Mesodermal cell (in vitro differentiated cells): ENCODE results near the gene CAMK1D.

Source experiments
- H3K27ac ChIP-seq: 2 replicates; pipeline ENCODE4 v1.7.0; 2013; ENCODE audit warnings: mild to moderate bottlenecking, low read depth, low read length, moderate library complexity; ENCODE audit not compliant: severe bottlenecking
- H3K36me3 ChIP-seq: 2 replicates; pipeline ENCODE4 v1.7.1; 2013; ENCODE audit warnings: mild to moderate bottlenecking, low read length, moderate library complexity; ENCODE audit not compliant: control insufficient read depth, insufficient read depth
- H3K4me1 ChIP-seq: one replicate; pipeline ENCODE4 v1.7.1; 2013; ENCODE audit warnings: mild to moderate bottlenecking, low read length; ENCODE audit not compliant: insufficient read depth, control insufficient read depth, poor library complexity, severe bottlenecking
- H3K4me3 ChIP-seq: 2 replicates; pipeline ENCODE4 v1.7.0; 2013; ENCODE audit warnings: low read length, control low read depth, mild to moderate bottlenecking; ENCODE audit not compliant: insufficient read depth, poor library complexity, severe bottlenecking; ENCODE audit errors: extremely low read depth
- H3K9me3 ChIP-seq: 2 replicates; pipeline ENCODE4 v1.7.1; 2013; ENCODE audit warnings: mild to moderate bottlenecking, low read length, moderate library complexity; ENCODE audit not compliant: control insufficient read depth
- WGBS, 2 experiments: methylation state at CpG; one replicate each; pipeline ENCODE4 v1.1.5; 2013; ENCODE audit warnings: missing lambda C conversion rate in 2 of 2; ENCODE audit not compliant: insufficient coverage in 2 of 2; 5-methylcytosine and 5-hydroxymethylcytosine counted together

CAMK1D gene

DNA sequence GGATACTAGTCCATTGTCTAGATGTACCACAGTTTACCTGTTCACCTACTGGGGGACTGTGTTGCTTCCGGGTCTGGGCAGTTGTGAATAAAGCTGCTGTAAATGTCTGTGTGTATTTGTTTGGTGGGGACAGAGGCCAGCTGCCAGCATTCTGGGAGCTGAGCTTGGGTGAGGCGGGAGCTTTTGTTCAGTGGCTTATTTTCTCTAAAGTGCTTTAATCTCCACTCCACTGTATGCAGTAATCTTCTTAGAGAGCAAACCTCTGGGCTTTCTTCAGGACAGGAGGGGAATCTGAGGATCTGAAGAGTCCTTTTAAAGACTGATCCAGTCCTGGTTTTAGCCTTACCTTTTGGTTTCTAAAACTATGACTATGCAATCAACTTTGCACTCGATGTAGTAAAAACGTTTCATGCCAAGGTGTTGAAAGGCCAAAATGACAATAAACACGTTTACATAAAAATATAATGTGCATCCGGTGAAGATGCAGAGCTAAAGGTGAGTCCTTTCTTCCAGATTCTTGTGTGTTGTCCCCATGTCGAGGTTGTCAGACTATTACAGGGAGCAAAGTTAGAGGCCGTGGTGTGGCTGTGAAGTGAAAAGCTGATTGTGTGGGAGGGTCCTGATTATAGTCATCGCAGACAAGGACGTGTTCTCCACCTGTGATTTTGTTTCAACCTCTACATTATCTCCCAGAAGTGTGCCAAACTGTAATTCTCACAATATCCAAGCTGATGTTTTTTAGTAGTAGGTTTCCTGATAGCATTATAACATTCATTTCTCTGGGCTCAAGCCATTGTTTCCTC, 279.8 kb downstream of the CAMK1D start:
- no peaks in the 10 kb centered on the region for H3K36me3 ChIP-seq
- no peaks in the 10 kb centered on the region for H3K4me1 ChIP-seq
- peaks cover 7% of the 10 kb centered on the region for H3K9me3 ChIP-seq
- no peak overlapping the region for H3K27ac ChIP-seq
- H3K4me3 ChIP-seq = no peak overlapping the region
- WGBS, 2 experiments = 83 to 89% methylated on average over 2 to 3 of the region's 10 CpGs

DNA sequence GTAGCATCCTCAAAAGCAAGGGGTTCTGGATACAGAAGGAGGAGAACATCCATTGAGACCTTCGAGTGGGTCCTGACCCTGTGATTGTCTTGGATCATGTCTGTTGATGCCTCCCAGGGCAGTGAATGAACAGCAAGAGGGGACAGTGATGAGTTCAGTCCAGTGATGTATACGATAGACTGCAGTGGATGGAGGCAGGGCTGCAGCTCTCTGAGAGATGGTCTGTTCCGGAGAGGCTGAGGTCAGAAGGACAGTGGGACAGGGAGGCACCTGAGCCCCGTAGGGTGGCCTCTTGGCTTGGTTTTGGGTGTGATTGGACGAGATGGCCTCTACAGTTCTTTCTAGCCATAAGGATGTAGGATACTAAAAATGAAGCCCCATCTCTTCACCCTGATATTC, 280.4 kb downstream of the CAMK1D start:
- Histone ChIP-seq H3K27ac (no peak overlapping the region), H3K4me3 (no peak overlapping the region), H3K4me1 (peaks cover 2% of the 10 kb centered on the region), H3K36me3 (no peaks in the 10 kb centered on the region), H3K9me3 (peaks cover 7% of the 10 kb centered on the region)
- WGBS, 2 experiments = 69 to 84% methylated on average over 2 to 4 of the region's 5 CpGs

DNA sequence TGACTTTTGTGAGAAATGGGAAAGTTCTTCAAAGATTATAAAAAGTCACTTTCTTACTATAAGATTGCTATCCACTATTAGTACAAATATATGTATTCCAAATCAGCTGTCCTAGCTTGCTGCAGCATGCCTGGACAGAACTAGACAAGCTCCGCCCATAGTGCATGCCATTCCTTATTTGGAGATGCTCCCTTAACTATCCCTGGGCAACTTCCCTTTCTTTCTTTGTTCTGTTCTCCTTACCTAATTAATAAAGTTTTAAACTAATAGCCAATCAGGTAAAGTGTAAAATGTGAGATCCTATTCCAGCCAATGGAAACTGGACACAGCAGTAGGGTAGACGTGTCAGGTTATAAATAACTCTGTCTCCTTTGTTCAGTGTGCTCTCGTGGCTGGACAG, 281.9 kb downstream of the CAMK1D start:
- Histone ChIP-seq H3K4me3 (no peak overlapping the region), H3K36me3 (no peaks in the 10 kb centered on the region), H3K27ac (no peak overlapping the region), H3K9me3 (peaks cover 7% of the 10 kb centered on the region), H3K4me1 (peaks cover 9% of the 10 kb centered on the region)
- WGBS, 2 experiments = 93 to 94% methylated on average over 3 of the region's 3 CpGs

DNA sequence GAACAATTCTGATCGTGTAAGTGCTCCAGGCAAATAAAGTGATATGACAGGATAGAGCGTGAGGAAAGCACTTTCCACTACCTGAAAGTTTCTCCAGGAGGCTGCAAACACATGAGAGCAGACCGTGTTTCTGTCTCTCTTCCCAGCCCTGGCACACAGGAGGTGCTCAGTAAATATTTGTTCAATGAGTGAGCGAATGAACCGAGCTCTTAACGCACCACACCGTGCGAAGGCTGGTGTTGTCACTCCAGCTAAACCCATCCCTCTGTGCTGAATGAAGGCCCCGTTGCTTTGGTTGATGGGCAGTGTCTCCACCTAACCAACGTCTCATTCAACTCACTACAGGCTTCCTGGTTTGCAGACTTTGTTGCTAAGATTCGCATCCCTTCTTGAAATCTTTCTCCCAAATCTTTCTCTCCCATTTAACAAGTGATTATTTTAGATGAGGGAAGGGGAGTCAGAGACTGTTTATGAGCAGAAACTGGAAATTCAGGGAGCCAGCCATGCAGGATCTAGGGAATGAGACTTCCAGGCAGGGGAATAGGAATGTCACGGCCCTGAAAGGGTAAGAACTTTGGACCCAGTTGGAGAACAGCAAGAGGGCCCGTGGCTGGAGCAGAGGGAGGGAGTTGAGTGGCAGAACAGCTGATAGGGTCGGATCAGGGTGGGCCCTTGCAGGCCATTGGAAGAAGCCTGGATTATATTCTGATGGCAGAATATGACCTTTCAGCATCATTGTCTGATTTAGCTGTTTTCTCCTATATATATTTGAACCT, 282.6 kb downstream of the CAMK1D start:
- H3K36me3 ChIP-seq = no peaks in the 10 kb centered on the region
- no peak overlapping the region for H3K4me3 ChIP-seq
- H3K27ac ChIP-seq = no peak overlapping the region
- WGBS, 2 experiments = 88 to 89% methylated on average over 11 to 13 of the region's 14 CpGs
- H3K4me1 ChIP-seq = peaks cover 9% of the 10 kb centered on the region
- peaks cover 7% of the 10 kb centered on the region for H3K9me3 ChIP-seq

DNA sequence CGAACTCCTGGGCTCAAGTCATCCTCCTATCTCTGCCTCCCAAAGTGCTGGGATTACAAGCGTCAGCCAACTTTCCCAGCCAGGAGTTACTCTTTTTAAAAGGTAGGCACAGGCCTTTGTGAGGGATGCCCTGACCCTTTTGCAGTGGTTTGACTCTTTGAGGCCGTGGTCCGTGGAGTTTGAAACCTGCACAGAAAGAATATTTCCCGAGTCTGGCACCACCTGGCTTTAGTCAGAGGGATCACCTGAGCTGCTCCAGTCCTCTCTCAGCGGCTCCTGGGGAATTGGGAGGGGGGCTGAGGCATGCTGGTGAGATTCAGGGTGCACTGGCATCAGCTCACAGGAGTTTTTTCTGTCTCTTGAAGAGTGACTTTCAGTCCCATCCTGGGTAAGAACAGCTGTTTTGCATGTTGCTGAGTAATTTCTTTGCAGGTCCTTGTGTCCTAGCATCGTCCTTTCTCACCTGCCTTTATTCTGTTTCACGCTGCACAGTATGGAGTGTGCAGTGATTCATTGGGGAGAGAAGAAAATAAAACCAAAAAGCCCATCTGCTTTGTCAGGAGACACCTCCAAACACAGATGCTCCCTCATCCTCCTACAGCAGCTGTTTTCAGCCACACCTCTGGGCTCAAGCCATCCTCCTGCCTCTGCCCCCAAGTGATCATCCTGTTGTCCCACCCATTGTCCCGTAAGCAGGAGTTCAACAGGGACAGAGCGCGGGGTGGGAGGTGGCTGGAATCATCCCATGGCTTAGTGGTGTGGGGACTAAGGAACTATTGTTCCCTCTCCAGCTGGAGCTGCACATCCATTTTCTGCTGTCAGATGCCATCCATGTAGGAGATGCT, 284.7 kb downstream of the CAMK1D start:
- Histone ChIP-seq H3K36me3 (no peaks in the 10 kb centered on the region), H3K27ac (no peak overlapping the region), H3K4me1 (peaks cover 12% of the 10 kb centered on the region), H3K4me3 (no peak overlapping the region), H3K9me3 (peaks cover 7% of the 10 kb centered on the region)
- WGBS, 2 experiments = 82 to 100% methylated on average over 5 to 6 of the region's 11 CpGs

DNA sequence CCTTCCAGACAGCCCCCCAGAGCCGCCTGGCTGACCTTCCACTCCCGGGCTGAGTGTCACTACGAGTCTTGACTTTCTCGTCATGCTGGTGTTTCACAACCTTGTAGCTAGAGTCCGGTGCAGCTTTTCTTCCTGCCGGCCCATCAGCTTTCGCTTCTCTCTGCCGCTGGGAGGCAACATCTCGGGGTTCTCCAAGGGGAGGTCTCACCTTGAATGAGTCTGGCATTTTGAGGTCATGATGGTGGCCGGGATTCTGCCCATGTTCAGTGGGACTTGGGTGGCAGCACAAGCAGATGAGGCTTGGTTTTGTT, 285.2 kb downstream of the CAMK1D start:
- H3K9me3 ChIP-seq = peaks cover 7% of the 10 kb centered on the region
- no peaks in the 10 kb centered on the region for H3K36me3 ChIP-seq
- no peak overlapping the region for H3K27ac ChIP-seq
- H3K4me1 ChIP-seq = peaks cover 12% of the 10 kb centered on the region
- WGBS, 2 experiments = 90 to 96% methylated on average over 7 to 8 of the region's 10 CpGs
- no peak overlapping the region for H3K4me3 ChIP-seq

DNA sequence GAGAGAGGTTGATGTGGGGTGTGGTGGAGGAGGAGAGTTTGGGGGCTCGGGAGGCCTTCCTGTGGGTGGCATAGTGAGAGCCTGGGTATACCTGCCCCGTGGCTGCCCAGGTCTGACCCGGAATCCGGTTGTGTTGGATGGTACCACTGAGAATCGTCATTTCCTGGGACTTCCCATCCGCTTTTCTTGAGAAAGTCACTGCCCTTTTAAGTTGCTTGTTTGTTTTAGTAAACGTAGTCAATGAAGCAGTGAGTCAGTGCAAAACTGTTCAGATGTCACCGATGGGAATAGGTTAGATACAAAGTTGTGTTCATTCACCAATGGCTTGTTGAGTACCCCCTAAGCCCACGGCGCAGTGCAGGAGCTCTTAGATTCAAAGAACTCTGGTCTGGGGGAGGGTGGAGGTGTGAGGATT, 285.8 kb downstream of the CAMK1D start:
- no peaks in the 10 kb centered on the region for H3K36me3 ChIP-seq
- WGBS, 2 experiments = 76 to 82% methylated on average over 9 of the region's 10 CpGs
- no peak overlapping the region for H3K4me3 ChIP-seq
- H3K4me1 ChIP-seq = peaks cover 12% of the 10 kb centered on the region
- peaks cover 7% of the 10 kb centered on the region for H3K9me3 ChIP-seq
- no peak overlapping the region for H3K27ac ChIP-seq

DNA sequence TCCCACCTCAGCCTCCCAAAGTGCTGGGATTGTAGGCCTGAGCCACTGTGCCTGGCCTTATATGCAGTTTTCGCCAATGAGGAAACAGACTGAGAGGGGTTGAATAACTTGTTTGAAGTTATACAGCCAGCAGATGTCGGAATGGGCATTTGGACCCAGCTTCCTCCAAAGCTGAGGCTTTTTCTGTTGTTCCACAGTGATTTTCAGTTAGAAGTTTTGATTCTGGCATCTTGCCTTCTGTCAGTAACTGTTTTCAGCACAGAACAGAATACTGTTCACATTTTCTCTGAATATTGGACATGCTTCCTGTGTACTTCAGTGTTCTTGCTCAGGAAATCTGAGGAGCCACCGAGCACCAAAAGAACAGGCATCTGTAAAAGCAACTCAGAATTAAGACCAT, 287.2 kb downstream of the CAMK1D start:
- H3K27ac ChIP-seq = no peak overlapping the region
- H3K36me3 ChIP-seq = no peaks in the 10 kb centered on the region
- H3K9me3 ChIP-seq = peaks cover 4% of the 10 kb centered on the region
- peaks cover 12% of the 10 kb centered on the region for H3K4me1 ChIP-seq
- no peak overlapping the region for H3K4me3 ChIP-seq
- 90 to 93% methylated on average over 3 of the region's 3 CpGs for WGBS, 2 experiments

DNA sequence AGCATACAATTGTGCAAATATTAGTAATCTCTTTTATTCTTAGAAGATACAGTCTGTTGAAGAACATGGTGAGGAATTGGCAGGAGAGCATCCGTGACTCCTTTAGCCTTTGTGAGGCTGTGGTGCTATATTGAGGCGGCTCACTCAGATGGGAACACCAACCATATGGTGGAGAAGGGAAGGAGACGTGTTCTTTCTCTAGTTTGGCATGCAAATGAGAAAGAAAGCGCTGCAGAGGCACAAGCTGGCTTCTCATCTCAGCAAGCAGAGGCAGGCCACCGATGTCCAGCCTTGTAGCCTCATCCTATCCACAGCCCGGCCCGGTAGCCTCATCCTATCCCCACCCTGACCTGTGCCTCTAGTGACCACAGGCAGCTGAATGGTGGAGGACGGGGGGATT, 288.3 kb downstream of the CAMK1D start:
- H3K4me3 ChIP-seq = no peak overlapping the region
- no peak overlapping the region for H3K27ac ChIP-seq
- H3K4me1 ChIP-seq = peaks cover 12% of the 10 kb centered on the region
- 89 to 100% methylated on average over 4 of the region's 8 CpGs for WGBS, 2 experiments
- no peaks in the 10 kb centered on the region for H3K9me3 ChIP-seq
- H3K36me3 ChIP-seq = no peaks in the 10 kb centered on the region

DNA sequence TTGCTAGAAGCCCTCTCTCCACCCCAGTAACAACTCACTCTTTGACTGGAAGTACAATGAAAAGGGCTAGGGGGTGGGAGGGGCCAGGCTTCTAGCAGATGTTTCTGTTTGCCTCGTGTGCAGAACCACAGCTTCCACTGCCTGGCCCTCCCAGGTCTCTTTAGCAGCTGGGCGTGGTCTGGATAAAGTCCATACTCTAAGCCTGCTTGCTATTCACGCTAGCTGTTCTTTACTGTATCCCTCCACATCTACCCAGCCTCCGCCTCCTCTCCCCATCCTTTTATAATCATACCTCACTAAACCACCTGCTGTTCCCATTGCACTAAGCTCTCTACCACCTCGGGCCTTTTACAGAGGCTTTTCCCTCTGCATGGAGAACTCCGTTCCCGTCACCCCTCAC, 288.8 kb downstream of the CAMK1D start:
- Histone ChIP-seq H3K27ac (no peak overlapping the region), H3K9me3 (no peaks in the 10 kb centered on the region), H3K4me1 (peaks cover 12% of the 10 kb centered on the region), H3K36me3 (no peaks in the 10 kb centered on the region), H3K4me3 (no peak overlapping the region)
- 74 to 79% methylated on average over 6 to 7 of the region's 7 CpGs for WGBS, 2 experiments
